Stimulated activated CD8-positive, alpha-beta memory T cell treated with anti-CD3 and anti-CD28 coated beads, Interleukin-15, amount 100 ng/mL, for 24 hours (primary cell): ENCODE data around the gene XDH.

Experiments
- DNase-seq: peaks from one replicate; pipeline ENCODE4 v3.0.0-alpha.2; 2020; ENCODE audit warnings: low read depth

XDH gene

GRCh38 chr2:31402388-31402787 is 12.2 kb downstream of the XDH start:
- DNase-seq: no peak

- no peak for DNase-seq
Observed at GRCh38 chr2:31401580-31401979, 13.0 kb downstream of the XDH start.

- no peak for DNase-seq
Observed at GRCh38 chr2:31398881-31399280, 15.7 kb downstream of the XDH start.

- DNase-seq: no peak
Observed at GRCh38 chr2:31397094-31397493, 17.4 kb downstream of the XDH start.

GRCh38 chr2:31390324-31390723 is 24.2 kb downstream of the XDH start:
- DNase-seq: no peak

- no peak for DNase-seq
Observed at GRCh38 chr2:31388736-31389135, 25.8 kb downstream of the XDH start.

- no peak for DNase-seq
Observed at GRCh38 chr2:31387850-31388249, 26.7 kb downstream of the XDH start.

GRCh38 chr2:31386648-31387047 is 27.9 kb downstream of the XDH start:
- no peak for DNase-seq

- no peak for DNase-seq
Observed at GRCh38 chr2:31386172-31386571, 28.4 kb downstream of the XDH start.

- no peak for DNase-seq
Observed at GRCh38 chr2:31384771-31385276, 29.7 kb downstream of the XDH start.

- no peak for DNase-seq
Observed at GRCh38 chr2:31384351-31384750, 30.2 kb downstream of the XDH start.

GRCh38 chr2:31383471-31384153 is 30.9 kb downstream of the XDH start:
- no peak for DNase-seq

GRCh38 chr2:31382452-31383120 is 32.0 kb downstream of the XDH start:
- no peak for DNase-seq

GRCh38 chr2:31381601-31382000 is 32.9 kb downstream of the XDH start:
- DNase-seq: no peak

GRCh38 chr2:31380243-31380642 is 34.3 kb downstream of the XDH start:
- DNase-seq: no peak

GRCh38 chr2:31379747-31380146 is 34.8 kb downstream of the XDH start:
- DNase-seq: no peak

- DNase-seq: no peak
Observed at GRCh38 chr2:31378791-31379501, 35.6 kb downstream of the XDH start.

GRCh38 chr2:31378389-31378788 is 36.2 kb downstream of the XDH start:
- DNase-seq: no peak

GRCh38 chr2:31373127-31373526 is 41.4 kb downstream of the XDH start:
- no peak for DNase-seq

GRCh38 chr2:31372097-31372496 is 42.4 kb downstream of the XDH start:
- no peak for DNase-seq

GRCh38 chr2:31371691-31372090 is 42.9 kb downstream of the XDH start:
- DNase-seq: no peak

GRCh38 chr2:31366733-31367132 is 47.8 kb downstream of the XDH start:
- DNase-seq: no peak

- DNase-seq: no peak
Observed at GRCh38 chr2:31365834-31366505, 48.6 kb downstream of the XDH start.
